Superior temporal gyrus (tissue), 1 donor: ENCODE data around the gene WIPF1.

ENCODE experiments used
- DNase-seq: peaks from one replicate; pipeline ENCODE4 v3.0.0-alpha.2; 2016; ENCODE audit errors: extremely low spot score

WIPF1 gene

GRCh38 chr2:174597009-174597344 is 627 bp downstream of the WIPF1 start:
- DNase-seq: no peak

- no peak for DNase-seq
Observed at GRCh38 chr2:174595891-174596397, 1.7 kb downstream of the WIPF1 start.

GRCh38 chr2:174595116-174595809 is 2.3 kb downstream of the WIPF1 start:
- DNase-seq: no peak

- no peak for DNase-seq
Observed at GRCh38 chr2:174594456-174594855, 3.1 kb downstream of the WIPF1 start.

GRCh38 chr2:174593574-174594203 is 3.9 kb downstream of the WIPF1 start:
- no peak for DNase-seq

- DNase-seq: no peak
Observed at GRCh38 chr2:174593041-174593440, 4.6 kb downstream of the WIPF1 start.

GRCh38 chr2:174591740-174592139 is 5.9 kb downstream of the WIPF1 start:
- no peak for DNase-seq

- no peak for DNase-seq
Observed at GRCh38 chr2:174590928-174591648, 6.5 kb downstream of the WIPF1 start.

GRCh38 chr2:174590346-174590745 is 7.3 kb downstream of the WIPF1 start:
- DNase-seq: no peak

- no peak for DNase-seq
Observed at GRCh38 chr2:174589334-174589733, 8.3 kb downstream of the WIPF1 start.

- DNase-seq: no peak
Observed at GRCh38 chr2:174588463-174588862, 9.1 kb downstream of the WIPF1 start.

- no peak for DNase-seq
Observed at GRCh38 chr2:174587579-174587978, 10.0 kb downstream of the WIPF1 start.

- no peak for DNase-seq
Observed at GRCh38 chr2:174586418-174587295, 10.9 kb downstream of the WIPF1 start.

GRCh38 chr2:174585657-174586252 is 11.8 kb downstream of the WIPF1 start:
- DNase-seq: no peak

GRCh38 chr2:174585146-174585545 is 12.5 kb downstream of the WIPF1 start:
- DNase-seq: no peak

GRCh38 chr2:174581491-174581890 is 16.1 kb downstream of the WIPF1 start:
- DNase-seq: peak; percentile 25

- DNase-seq: peak; percentile 80
Observed at GRCh38 chr2:174580951-174581350, 16.7 kb downstream of the WIPF1 start.

- DNase-seq: peak; percentile 85
Observed at GRCh38 chr2:174577967-174578589, 19.5 kb downstream of the WIPF1 start.

GRCh38 chr2:174575124-174575776 is 22.4 kb downstream of the WIPF1 start:
- DNase-seq: no peak

- no peak for DNase-seq
Observed at GRCh38 chr2:174574657-174575056, 22.9 kb downstream of the WIPF1 start.
